Prostate gland (tissue), 2 donors: Measurements from ENCODE around the gene TIGD3. TPM values are rescaled to one million over a fixed set of nuclear protein-coding genes. Genes with fewer than 3 reads are reported as not detected.
"Not testable (repeated sequence)": the region's sequence is repeated elsewhere in the genome, so short reads cannot be mapped to it uniquely, and the experiment has no call there.

Source experiments
- DNase-seq: peaks from one replicate; pipeline ENCODE4 v3.0.0-alpha.2; 2019; ENCODE audit warnings: low spot score
- H3K27ac ChIP-seq, 2 donors: fragments of 200-600 bp; sonication (generic); 2 replicates each; pipeline ENCODE4 v1.5.1; 2017 to 2019
- H3K27me3 ChIP-seq: fragments of 200-600 bp; sonication (generic); replicated peaks from 2 replicates; pipeline ENCODE4 v1.5.1; 2019; ENCODE audit not compliant: insufficient read depth
- H3K36me3 ChIP-seq, 2 donors: fragments of 200-600 bp; sonication (generic); 1 replicate in 1 of 2; 2 replicates in 1 of 2; pipeline versions ENCODE4 v1.5.1 to v1.8.1; 2017 to 2019
- H3K4me1 ChIP-seq: fragments of 200-600 bp; sonication (generic); replicated peaks from 2 replicates; pipeline ENCODE4 v1.5.1; 2019
- H3K4me3 ChIP-seq, 2 donors: fragments of 200-600 bp; sonication (generic); 2 replicates each; pipeline ENCODE4 v1.5.1; 2017 to 2019
- H3K9me3 ChIP-seq: fragments of 200-600 bp; sonication (generic); 2 replicates; pipeline ENCODE4 v1.5.1; 2017
- POLR2A ChIP-seq: fragments of 450-650 bp; IDR thresholded peaks from one replicate; pipeline ENCODE4 v1.6.1; 2016; ENCODE audit warnings: antibody characterized with exemption, mild to moderate bottlenecking
- POLR2AphosphoS5 ChIP-seq: sonication (generic); formaldehyde crosslinking; IDR thresholded peaks from one replicate; pipeline ENCODE4 v1.6.1; 2017; ENCODE audit warnings: antibody characterized with exemption
- WGBS: methylation state at CpG from one replicate; pipeline ENCODE4 v1.1.5; 2018; 5-methylcytosine and 5-hydroxymethylcytosine counted together
- intact Hi-C: fragments of 100-400 bp; cut with DNase I; formaldehyde crosslinking; loops from one replicate; pipeline ENCODE4 v1.14.2; 2022
- total RNA-seq, 2 donors: library from RNA; depleted of rRNA; stranded (reverse); fragments of >200 nt; gene quantifications; one replicate each; pipeline ENCODE4 v1.1.0, GENCODE V29; 2016
- TF ChIP-seq, protein P1 (sequence below), 4 experiments: fragments of 200-600 bp in 2 of 4; fragments of 450-650 bp in 2 of 4; sonication (generic) in 2 of 4; IDR thresholded peaks; 1 replicate in 3 of 4; 2 replicates in 1 of 4; pipeline ENCODE4 v1.5.1; 2016 to 2019; ENCODE audit warnings: antibody characterized with exemption in 4 of 4, mild to moderate bottlenecking in 2 of 4, moderate library complexity in 2 of 4

TIGD3 gene
- total RNA-seq, 2 donors from 2014 or later: 0.27 to 4.7 TPM

- Histone ChIP-seq H3K4me3 (no peak overlapping the region), H3K36me3 (no peaks in the 10 kb centered on the region), H3K27ac (no peak overlapping the region), H3K4me1 (no peaks in the 10 kb centered on the region), H3K27me3 (no peaks in the 10 kb centered on the region), H3K9me3 (no peaks in the 10 kb centered on the region)
- intact Hi-C loops: no loop called here
- TF ChIP-seq, protein P1, sequence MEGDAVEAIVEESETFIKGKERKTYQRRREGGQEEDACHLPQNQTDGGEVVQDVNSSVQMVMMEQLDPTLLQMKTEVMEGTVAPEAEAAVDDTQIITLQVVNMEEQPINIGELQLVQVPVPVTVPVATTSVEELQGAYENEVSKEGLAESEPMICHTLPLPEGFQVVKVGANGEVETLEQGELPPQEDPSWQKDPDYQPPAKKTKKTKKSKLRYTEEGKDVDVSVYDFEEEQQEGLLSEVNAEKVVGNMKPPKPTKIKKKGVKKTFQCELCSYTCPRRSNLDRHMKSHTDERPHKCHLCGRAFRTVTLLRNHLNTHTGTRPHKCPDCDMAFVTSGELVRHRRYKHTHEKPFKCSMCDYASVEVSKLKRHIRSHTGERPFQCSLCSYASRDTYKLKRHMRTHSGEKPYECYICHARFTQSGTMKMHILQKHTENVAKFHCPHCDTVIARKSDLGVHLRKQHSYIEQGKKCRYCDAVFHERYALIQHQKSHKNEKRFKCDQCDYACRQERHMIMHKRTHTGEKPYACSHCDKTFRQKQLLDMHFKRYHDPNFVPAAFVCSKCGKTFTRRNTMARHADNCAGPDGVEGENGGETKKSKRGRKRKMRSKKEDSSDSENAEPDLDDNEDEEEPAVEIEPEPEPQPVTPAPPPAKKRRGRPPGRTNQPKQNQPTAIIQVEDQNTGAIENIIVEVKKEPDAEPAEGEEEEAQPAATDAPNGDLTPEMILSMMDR (IDR thresholded peaks at IDR 0.05): no peak
- TF ChIP-seq POLR2AphosphoS5 (no peak), POLR2A (no peak)
- no peak for DNase-seq
- WGBS: 90% methylated on average over 8 of the region's 8 CpGs
Observed at GRCh38 chr11:65327021-65327420, 27.5 kb upstream of the TIGD3 start.

GRCh38 chr11:65329478-65329877, 25.1 kb upstream of the TIGD3 start:
- Histone ChIP-seq H3K27ac (peak overlapping the region; percentile 27 to 63), H3K4me3 (no peak overlapping the region), H3K36me3 (no peaks in the 10 kb centered on the region), H3K9me3 (no peaks in the 10 kb centered on the region), H3K27me3 (no peaks in the 10 kb centered on the region), H3K4me1 (no peaks in the 10 kb centered on the region)
- 7% methylated on average over 2 of the region's 2 CpGs for WGBS
- intact Hi-C loops: no loop called here
- TF ChIP-seq POLR2A (no peak), POLR2AphosphoS5 (no peak)
- TF ChIP-seq, protein P1 (IDR thresholded peaks at IDR 0.05): no peak
- no peak for DNase-seq

DNA sequence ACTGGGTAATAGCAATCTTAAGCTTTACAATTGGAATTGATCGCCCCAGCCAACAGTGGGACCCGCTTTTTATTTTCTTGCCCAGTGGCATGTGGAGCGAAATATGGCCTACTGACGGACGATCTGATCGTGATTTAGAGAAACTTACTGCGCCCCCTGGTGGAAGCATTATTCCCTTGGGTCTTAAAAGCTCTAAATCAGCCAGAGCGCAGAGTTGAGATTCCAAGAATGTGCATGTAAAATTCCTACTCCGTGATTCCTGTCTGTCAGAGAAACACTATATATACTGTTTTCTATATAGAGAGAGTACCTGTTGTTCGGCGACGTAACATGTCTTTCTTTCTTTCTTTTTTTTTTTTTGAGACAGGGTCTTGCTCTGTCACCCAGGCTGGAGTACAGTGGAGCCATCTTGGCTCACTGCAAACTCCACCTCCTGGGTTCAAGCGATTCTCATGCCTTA, 24.6 kb upstream of the TIGD3 start:
- peak; percentile 95 for DNase-seq
- 7% methylated on average over 13 of the region's 13 CpGs for WGBS
- intact Hi-C loops: no loop called here
- no peak overlapping the region for H3K4me3 ChIP-seq
- TF ChIP-seq POLR2A: no peak
- TF ChIP-seq, protein P1 (IDR thresholded peaks at IDR 0.05): peak; percentile 79 to 93 (median 88)
- peak; percentile 73 for TF ChIP-seq POLR2AphosphoS5
- H3K36me3 ChIP-seq: no peaks in the 10 kb centered on the region
- no peaks in the 10 kb centered on the region for H3K9me3 ChIP-seq
- peak overlapping the region; percentile 27 to 63 for H3K27ac ChIP-seq
- no peaks in the 10 kb centered on the region for H3K27me3 ChIP-seq
- H3K4me1 ChIP-seq: no peaks in the 10 kb centered on the region

GRCh38 chr11:65330544-65330943, 24.0 kb upstream of the TIGD3 start:
- no peaks in the 10 kb centered on the region for H3K9me3 ChIP-seq

GRCh38 chr11:65332591-65332990, 22.0 kb upstream of the TIGD3 start:
- H3K9me3 ChIP-seq, intact Hi-C loops, H3K36me3 ChIP-seq, H3K27ac ChIP-seq, H3K27me3 ChIP-seq, H3K4me3 ChIP-seq, H3K4me1 ChIP-seq, DNase-seq: not testable (repeated sequence)
- 90% methylated on average over 9 of the region's 9 CpGs for WGBS

More at GRCh38 chr11:65330544-65330943, 24.0 kb upstream of the TIGD3 start:
- intact Hi-C loops: no loop called here
- Histone ChIP-seq H3K36me3 (no peaks in the 10 kb centered on the region), H3K27ac (no peak overlapping the region), H3K4me3 (no peak overlapping the region), H3K27me3 (no peaks in the 10 kb centered on the region), H3K4me1 (no peaks in the 10 kb centered on the region)
- TF ChIP-seq POLR2A (no peak), POLR2AphosphoS5 (no peak)
- TF ChIP-seq, protein P1 (IDR thresholded peaks at IDR 0.05): no peak
- no peak for DNase-seq
- WGBS: 64% methylated on average over 7 of the region's 7 CpGs
